Pulmonary artery endothelial cell (primary cell): Measurements from ENCODE around the gene NEXN. TPM values are rescaled to one million over a fixed set of nuclear protein-coding genes. Genes with fewer than 3 reads are reported as not detected.

Source experiments
- DNase-seq: peaks from one replicate; pipeline ENCODE4 v3.0.0-alpha.2; 2011; ENCODE audit warnings: low read depth, low spot score
- total RNA-seq: library from RNA; depleted of rRNA; stranded (reverse); fragments of >200 nt; gene quantifications from 2 replicates; pipeline ENCODE4 v1.2.3, GENCODE V29; 2014

The NEXN gene
- 4.4 and 6.3 TPM in 2 replicates for total RNA-seq

GRCh38 chr1:77888081-77888780 is at the start of gene NEXN:
NEXN (plus strand) TSS chr1:77888624; CDS start chr1:77916107, 27,483 bp downstream.
- no peak for DNase-seq

- DNase-seq, result no peak
Measured at GRCh38 chr1:77841574-77841973, 46.9 kb upstream of the NEXN start.

- no peak for DNase-seq
Measured at GRCh38 chr1:77845951-77846350, 42.5 kb upstream of the NEXN start.

- DNase-seq, result no peak
Measured at GRCh38 chr1:77846966-77847365, 41.5 kb upstream of the NEXN start.

- DNase-seq, result no peak
Measured at GRCh38 chr1:77847621-77848080, 40.8 kb upstream of the NEXN start.

- DNase-seq, result no peak
Measured at GRCh38 chr1:77850082-77850481, 38.3 kb upstream of the NEXN start.

- peak; percentile 27 for DNase-seq
Measured at GRCh38 chr1:77857552-77857951, 30.9 kb upstream of the NEXN start.

- no peak for DNase-seq
Measured at GRCh38 chr1:77858725-77859124, 29.7 kb upstream of the NEXN start.

GRCh38 chr1:77859248-77859647 is 29.2 kb upstream of the NEXN start:
- no peak for DNase-seq

- DNase-seq, result no peak
Measured at GRCh38 chr1:77866296-77866695, 22.1 kb upstream of the NEXN start.

GRCh38 chr1:77872645-77873044 is 15.8 kb upstream of the NEXN start:
- no peak for DNase-seq

- no peak for DNase-seq
Measured at GRCh38 chr1:77873461-77873860, 15.0 kb upstream of the NEXN start.

GRCh38 chr1:77874804-77875445 is 13.5 kb upstream of the NEXN start:
- no peak for DNase-seq

- DNase-seq, result no peak
Measured at GRCh38 chr1:77876884-77877283, 11.5 kb upstream of the NEXN start.

GRCh38 chr1:77881061-77881460 is 7.4 kb upstream of the NEXN start:
- no peak for DNase-seq

- no peak for DNase-seq
Measured at GRCh38 chr1:77882411-77882810, 6.0 kb upstream of the NEXN start.

- no peak for DNase-seq
Measured at GRCh38 chr1:77888781-77889642, 588 bp downstream of the NEXN start.

GRCh38 chr1:77889671-77890070 is 1.2 kb downstream of the NEXN start:
- DNase-seq, result no peak

GRCh38 chr1:77891200-77891599 is 2.8 kb downstream of the NEXN start:
- no peak for DNase-seq

- DNase-seq, result no peak
Measured at GRCh38 chr1:77899647-77900320, 11.4 kb downstream of the NEXN start.

- no peak for DNase-seq
Measured at GRCh38 chr1:77900687-77901293, 12.4 kb downstream of the NEXN start.
